Measurements from ENCODE around the gene STON2.

The STON2 gene

GRCh38 chr14:81219759-81220579, 180.2 kb downstream of the STON2 start:
- no peak for DNase-seq

- DNase-seq: peak; percentile 90
Observed at GRCh38 chr14:81219210-81219758, 180.8 kb downstream of the STON2 start.

GRCh38 chr14:81211844-81212243, 188.3 kb downstream of the STON2 start:
- DNase-seq: no peak
